GM23338 (cell line): Measurements from ENCODE around the gene EFTUD2.

Source experiments
- CREB1 ChIP-seq: fragments of 250-450 bp; sonication (Bioruptor Pico); IDR thresholded peaks from 2 replicates; pipeline ENCODE4 v1.5.0; 2020; ENCODE audit warnings: low read depth, mild to moderate bottlenecking, moderate library complexity
- CTCF ChIP-seq, 2 experiments: fragments of 200-600 bp in 1 of 2; sonication (generic) in 1 of 2; conservative IDR thresholded peaks; 2 replicates each; pipeline versions ENCODE4 v1.5.1 to v1.6.1; 2016 to 2017; ENCODE audit warnings: antibody characterized with exemption in 2 of 2, low read depth in 2 of 2, mild to moderate bottlenecking in 2 of 2, moderate library complexity in 1 of 2
- ETS1 ChIP-seq: IDR thresholded peaks from 2 replicates; pipeline ENCODE4 v1.6.1; 2016; ENCODE audit warnings: antibody characterized with exemption
- EZH2 ChIP-seq: fragments of 200-600 bp; sonication (generic); IDR thresholded peaks from one replicate; pipeline ENCODE4 v1.8.0; 2017; ENCODE audit warnings: antibody characterized with exemption, mild to moderate bottlenecking, low read depth; ENCODE audit not compliant: unreplicated experiment
- EZH2phosphoT487 ChIP-seq: fragments of 200-600 bp; sonication (generic); IDR thresholded peaks from one replicate; pipeline ENCODE4 v1.8.1; 2018; ENCODE audit warnings: antibody characterized with exemption; ENCODE audit not compliant: unreplicated experiment
- JUNB ChIP-seq: IDR thresholded peaks from one replicate; pipeline ENCODE4 v1.6.1; 2016; ENCODE audit warnings: antibody characterized with exemption; ENCODE audit not compliant: unreplicated experiment
- NANOG ChIP-seq: IDR thresholded peaks from 2 replicates; pipeline ENCODE4 v1.6.1; 2016; ENCODE audit warnings: antibody characterized with exemption, borderline replicate concordance
- POLR2AphosphoS5 ChIP-seq: IDR thresholded peaks from 2 replicates; pipeline ENCODE4 v1.6.1; 2016; ENCODE audit warnings: antibody characterized with exemption, low read depth
- REST ChIP-seq: IDR thresholded peaks from one replicate; pipeline ENCODE4 v1.6.1; 2018; ENCODE audit warnings: antibody characterized with exemption; ENCODE audit not compliant: unreplicated experiment

- TF ChIP-seq REST: no peak
- no peak for TF ChIP-seq CTCF (conservative IDR thresholded peaks at IDR 0.05; ENCODE audit: low read depth in 2 of 2)
- no peak for TF ChIP-seq EZH2phosphoT487
- TF ChIP-seq NANOG: no peak
- no peak for TF ChIP-seq JUNB
- TF ChIP-seq EZH2: no peak
- no peak for TF ChIP-seq POLR2AphosphoS5
- no peak for TF ChIP-seq CREB1 (CRISPR knock-in tag)
- TF ChIP-seq ETS1: no peak
Measured at GRCh38 chr17:44913676-44914075, 14.4 kb upstream of the EFTUD2 start.
